ENCODE data around the gene TMEM132D. TPM values are rescaled to one million over a fixed set of nuclear protein-coding genes. Genes with fewer than 3 reads are reported as not detected.
A peak's percentile ranks its signal among the peaks of the same experiment; 100 is the strongest.

The TMEM132D gene
- total and polyA plus RNA-seq, 2 of the 8 experiments (the other 6 are each of a cell fraction or from before 2014, with no cell fraction given): 3.5 to 10.1 TPM

- Histone ChIP-seq H3K4me2 (ENCODE audit: insufficient read depth in 1 of 2, low read depth in 2 of 2, low read length in 2 of 2) (no peak overlapping the region), H3K23me2 (ENCODE audit: low read depth, low read length) (peaks cover 11% of the 10 kb centered on the region; the same call in 1 of the 2 replicates)
- 95% methylated on average over 3 of the region's 3 CpGs; no CpG with 5 or more reads in 1 of the 2 experiments for WGBS, 2 experiments (ENCODE audit: extremely low coverage in 1 of 2, insufficient coverage in 1 of 2, insufficient read length in 1 of 2, insufficient replicate concordance in 2 of 2, low coverage in 1 of 2, low lambda C conversion rate in 2 of 2, missing lambda C conversion rate in 1 of 2)
Observed at GRCh38 chr12:129025055-129025454, 878.8 kb downstream of the TMEM132D start.

More at GRCh38 chr12:129025055-129025454, 878.8 kb downstream of the TMEM132D start:
- no peak overlapping the region for H3K18ac ChIP-seq (ENCODE audit: extremely low read depth, low read length)
- TF ChIP-seq SP2 (IDR thresholded peaks at IDR 0.05; ENCODE audit: low read length) (no peak), RNF2 (IDR thresholded peaks at IDR 0.05; ENCODE audit: borderline replicate concordance, low read depth, low read length, missing control alignments, poor library complexity, severe bottlenecking) (no peak), CBX5 (IDR thresholded peaks at IDR 0.05; ENCODE audit: low read depth, low read length) (no peak), RAD21 (IDR thresholded peaks at IDR 0.05 in 1 of 2, conservative IDR thresholded peaks at IDR 0.05 in 1 of 2; ENCODE audit: low read depth in 2 of 2, low read length in 2 of 2) (no peak), POU5F1 (IDR thresholded peaks at IDR 0.05; ENCODE audit: low read depth, low read length) (no peak), RBBP5 (IDR thresholded peaks at IDR 0.05; ENCODE audit: borderline replicate concordance, low read depth, low read length) (no peak), GABPA (IDR thresholded peaks at IDR 0.05; ENCODE audit: borderline replicate concordance, insufficient read depth, low read length) (no peak), CTBP2 (IDR thresholded peaks at IDR 0.05; ENCODE audit: borderline replicate concordance, insufficient read depth, insufficient read length, low read length) (no peak)
- FAIRE-seq (no peak), DNase-seq (ENCODE audit: low read depth in 1 of 2, low spot score in 2 of 2) (no peak)
- H3K9ac ChIP-seq (replicated peaks in 1 of 4; ENCODE audit: extremely low read depth in 1 of 4, low read depth in 3 of 4, low read length in 3 of 4): no peak overlapping the region
- H4K5ac ChIP-seq (ENCODE audit: insufficient read length, low read depth, low read length): no peak overlapping the region
- H3K56ac ChIP-seq (replicated peaks; ENCODE audit: insufficient read length, low read depth, low read length): peak overlapping the region; percentile 22
- no peak overlapping the region for H4K91ac ChIP-seq (replicated peaks; ENCODE audit: insufficient read length, low read length)
- H3K4me1 ChIP-seq (replicated peaks in 1 of 4; ENCODE audit: control insufficient read depth in 3 of 4, insufficient read depth in 4 of 4, low read length in 3 of 4): no peaks in the 10 kb centered on the region
- H4K20me1 ChIP-seq (replicated peaks in 1 of 2; ENCODE audit: control insufficient read depth in 1 of 2, insufficient read depth in 2 of 2, low read length in 2 of 2): peaks cover 0 to 2% of the 10 kb centered on the region in 2 experiments
- no peaks in the 10 kb centered on the region for H3K79me2 ChIP-seq (ENCODE audit: control insufficient read depth in 1 of 2, insufficient read depth in 2 of 2, low read length in 2 of 2)
- H2AK5ac ChIP-seq (ENCODE audit: low read depth, low read length): no peak overlapping the region
- no peak overlapping the region for H3K4ac ChIP-seq (replicated peaks; ENCODE audit: insufficient read length, low read depth, low read length)
- no peak overlapping the region for H2BK5ac ChIP-seq (ENCODE audit: low read depth, low read length)
- H3K79me1 ChIP-seq (ENCODE audit: low read depth, low read length): no peaks in the 10 kb centered on the region
- no peaks in the 10 kb centered on the region for H3K9me3 ChIP-seq (ENCODE audit: insufficient read depth in 2 of 2, low read depth in 1 of 2, low read length in 1 of 2)
- no peak overlapping the region for H3K23ac ChIP-seq (ENCODE audit: insufficient read length)
- no peak overlapping the region for H3K4me3 ChIP-seq (ENCODE audit: extremely low read depth in 1 of 4, insufficient read depth in 2 of 4, low read depth in 3 of 4, low read length in 4 of 4)
- no peak overlapping the region for H4K8ac ChIP-seq (ENCODE audit: extremely low read depth, insufficient read depth, low read length)
- no peaks in the 10 kb centered on the region; a peak in 1 of 7 replicates for H3K27me3 ChIP-seq (replicated peaks in 1 of 4; ENCODE audit: control insufficient read depth in 3 of 4, extremely low read depth in 1 of 4, insufficient read depth in 3 of 4, low read length in 3 of 4)
- H2BK12ac ChIP-seq (ENCODE audit: low read depth, low read length): no peak overlapping the region
- H3K14ac ChIP-seq (ENCODE audit: insufficient read length): no peak overlapping the region
- no peak overlapping the region for H2BK15ac ChIP-seq (ENCODE audit: low read length)
- H2BK20ac ChIP-seq (ENCODE audit: low read length): no peak overlapping the region
- no peak overlapping the region for H2AFZ ChIP-seq (ENCODE audit: low read length)
- ChIA-PET POLR2A (ENCODE audit: partially characterized antibody) (no interaction called here), CTCF (ENCODE audit: partially characterized antibody) (no interaction called here)
- H3K27ac ChIP-seq (ENCODE audit: low read depth, low read length): no peak overlapping the region
- no peaks in the 10 kb centered on the region for H3K36me3 ChIP-seq (ENCODE audit: control insufficient read depth in 2 of 4, insufficient read depth in 4 of 4, low read length in 3 of 4)
- H2BK120ac ChIP-seq (replicated peaks; ENCODE audit: low read depth, low read length): no peak overlapping the region

All from H1 (cell line).